HL-60 (cell line): Measurements from ENCODE around the gene CD3G.

ENCODE experiments used
- DNase-seq, 2 experiments: peaks; one replicate each; pipeline ENCODE4 v3.0.0-alpha.2; 2010 to 2020; ENCODE audit warnings: low read depth in 1 of 2, low spot score in 1 of 2
- H3K27ac ChIP-seq: fragments of 250-450 bp; sonication (Bioruptor Pico); replicated peaks from 2 replicates; pipeline ENCODE4 v1.5.1; 2020; ENCODE audit warnings: mild to moderate bottlenecking, moderate library complexity
- H3K27me3 ChIP-seq: fragments of 250-450 bp; sonication (Bioruptor Pico); 2 replicates; pipeline ENCODE4 v1.5.1; 2021; ENCODE audit warnings: mild to moderate bottlenecking, moderate library complexity; ENCODE audit not compliant: insufficient read depth, poor library complexity, severe bottlenecking
- H3K4me3 ChIP-seq: replicated peaks from 2 replicates; pipeline ENCODE4 v1.5.1; 2011; ENCODE audit warnings: mild to moderate bottlenecking, control low read depth, low read length; ENCODE audit not compliant: insufficient read depth
- CTCF ChIP-seq: IDR thresholded peaks from one replicate; pipeline ENCODE4 v1.5.1; 2011; ENCODE audit warnings: low read length, control low read depth, inconsistent platforms; ENCODE audit not compliant: insufficient read depth
- GABPA ChIP-seq: IDR thresholded peaks from 2 replicates; pipeline ENCODE4 v1.6.1; 2012; ENCODE audit warnings: low read depth
- POLR2AphosphoS5 ChIP-seq: IDR thresholded peaks from 2 replicates; pipeline ENCODE4 v1.6.1; 2012; ENCODE audit warnings: low read depth
- REST ChIP-seq: IDR thresholded peaks from 2 replicates; pipeline ENCODE4 v1.6.1; 2012; ENCODE audit warnings: low read depth; ENCODE audit not compliant: insufficient replicate concordance
- SPI1 ChIP-seq: IDR thresholded peaks from 2 replicates; pipeline ENCODE4 v1.6.1; 2012; ENCODE audit warnings: low read depth, mild to moderate bottlenecking, borderline replicate concordance

The CD3G gene

GRCh38 chr11:118375978-118376377, 31.8 kb downstream of the CD3G start:
- H3K27ac ChIP-seq, result no peak overlapping the region
- H3K27me3 ChIP-seq, result no peaks in the 10 kb centered on the region
- H3K4me3 ChIP-seq, result no peak overlapping the region
- no peak for DNase-seq
- TF ChIP-seq SPI1, result no peak
- TF ChIP-seq REST, result no peak
- no peak for TF ChIP-seq GABPA
- no peak for TF ChIP-seq POLR2AphosphoS5
- TF ChIP-seq CTCF, result no peak

GRCh38 chr11:118379497-118379896, 35.4 kb downstream of the CD3G start:
- DNase-seq, result no peak
- Histone ChIP-seq H3K27me3 (no peaks in the 10 kb centered on the region), H3K27ac (no peak overlapping the region), H3K4me3 (no peak overlapping the region)
- TF ChIP-seq GABPA (no peak), SPI1 (no peak), CTCF (no peak), REST (no peak), POLR2AphosphoS5 (no peak)

- H3K27ac ChIP-seq, result no peak overlapping the region
- H3K4me3 ChIP-seq, result no peak overlapping the region
- H3K27me3 ChIP-seq, result no peaks in the 10 kb centered on the region
- DNase-seq, result no peak
- no peak for TF ChIP-seq REST
- no peak for TF ChIP-seq POLR2AphosphoS5
- TF ChIP-seq SPI1, result no peak
- TF ChIP-seq CTCF, result no peak
- TF ChIP-seq GABPA, result no peak
Measured at GRCh38 chr11:118380571-118380970, 36.4 kb downstream of the CD3G start.
